Activated CD4-positive, alpha-beta T cell treated with anti-CD3 and anti-CD28 coated beads, Interleukin-2, amount 50 U/mL, for 1 hour (primary cell): ENCODE measurements around the gene PAEP.

ENCODE experiments used
- DNase-seq: peaks from one replicate; pipeline ENCODE4 v3.0.0-alpha.2; 2020

Gene PAEP

DNA sequence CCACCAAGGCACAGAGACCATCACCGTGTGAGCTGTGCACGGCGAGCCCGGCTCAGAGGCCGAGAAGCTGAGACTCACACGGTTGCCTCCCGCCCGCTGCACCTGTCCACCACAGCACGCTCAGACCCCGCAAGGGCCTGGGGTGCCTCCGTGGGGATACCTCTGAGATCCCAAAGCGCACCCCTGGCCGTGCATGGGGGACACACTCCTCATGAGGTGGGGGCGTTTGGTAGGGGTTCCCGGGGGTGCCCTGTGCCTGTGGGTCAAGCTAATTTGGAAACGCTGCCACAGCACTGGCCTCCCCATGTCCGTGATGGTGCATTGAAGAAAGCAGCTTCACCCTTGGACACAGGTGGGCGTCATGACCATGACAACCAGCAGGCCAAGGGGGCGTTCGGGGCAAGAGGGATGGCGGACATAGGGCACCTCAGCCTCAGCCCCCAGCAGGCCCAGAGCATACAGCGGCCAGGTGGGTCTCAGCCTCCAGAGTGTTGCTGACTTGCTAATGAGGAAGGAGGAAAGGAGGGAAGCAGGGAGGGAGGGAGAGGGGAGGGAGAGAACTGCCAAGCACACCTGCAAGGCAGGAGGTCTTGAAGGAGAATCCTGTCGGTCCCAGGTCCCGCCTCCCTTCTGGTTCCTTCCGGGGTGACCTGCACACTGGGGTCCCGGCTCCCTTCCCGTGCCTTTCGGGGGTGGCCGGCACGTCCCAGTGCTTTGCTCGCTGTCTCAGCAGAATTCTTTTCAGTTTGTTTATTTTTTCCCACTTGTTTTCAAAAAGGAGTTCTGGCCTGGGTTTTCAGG, 43.1 kb downstream of the PAEP start:
- no peak for DNase-seq

- no peak for DNase-seq
Measured at GRCh38 chr9:135605238-135605781, 43.8 kb downstream of the PAEP start.

- no peak for DNase-seq
Measured at GRCh38 chr9:135606885-135607259, 45.3 kb downstream of the PAEP start.

- no peak for DNase-seq
Measured at GRCh38 chr9:135607401-135608293, 46.1 kb downstream of the PAEP start.

DNA sequence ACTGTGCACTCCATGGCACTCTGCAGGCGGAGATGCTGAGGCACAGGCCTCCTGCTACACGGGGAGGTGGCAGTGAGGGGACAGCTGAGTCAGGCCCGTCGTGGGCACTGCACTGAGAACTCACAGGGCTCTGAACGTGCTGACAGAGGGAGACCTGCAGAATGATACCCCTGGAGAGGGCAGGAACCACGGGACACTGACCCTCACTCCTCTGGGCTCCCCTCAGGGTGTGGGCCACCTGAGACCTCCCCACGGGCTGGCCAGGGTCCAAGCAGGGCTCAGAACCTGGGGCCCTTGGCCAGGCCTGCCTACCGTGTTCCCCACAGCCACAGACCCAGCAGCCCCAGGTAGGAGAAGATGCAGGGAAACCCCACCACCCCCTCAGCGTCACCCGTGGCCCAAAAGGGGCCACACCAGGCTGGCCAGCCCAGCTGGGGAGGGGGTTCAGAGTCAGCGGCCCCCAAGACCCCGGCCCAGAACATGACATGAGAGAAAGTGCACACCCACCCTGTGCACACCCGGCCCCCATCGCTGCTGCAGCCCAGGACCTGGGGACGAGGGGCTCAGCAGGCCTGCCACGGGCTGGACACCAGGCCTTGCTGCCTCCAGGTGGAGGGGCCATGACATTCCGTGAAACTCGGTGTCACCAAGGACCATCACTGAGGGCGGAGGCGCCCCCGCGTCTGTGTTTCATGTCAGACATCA, 46.9 kb downstream of the PAEP start:
- DNase-seq: no peak

DNA sequence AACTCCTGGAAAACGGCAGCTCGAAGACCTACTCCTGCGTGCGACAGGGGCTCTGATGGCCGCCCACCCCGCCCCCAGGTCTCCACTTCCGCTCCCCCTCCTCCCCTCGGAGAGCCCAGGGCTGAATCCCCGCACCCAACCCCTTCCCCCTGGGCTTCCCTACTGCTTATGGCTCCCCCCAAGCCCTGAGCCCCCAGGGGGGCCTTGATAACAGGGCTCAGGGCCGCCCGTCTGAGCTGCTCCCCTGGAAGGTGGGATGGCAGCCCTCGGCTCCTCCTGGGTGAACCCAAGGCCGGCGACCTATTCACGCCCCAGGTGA, 47.4 kb downstream of the PAEP start:
- DNase-seq: no peak

DNA sequence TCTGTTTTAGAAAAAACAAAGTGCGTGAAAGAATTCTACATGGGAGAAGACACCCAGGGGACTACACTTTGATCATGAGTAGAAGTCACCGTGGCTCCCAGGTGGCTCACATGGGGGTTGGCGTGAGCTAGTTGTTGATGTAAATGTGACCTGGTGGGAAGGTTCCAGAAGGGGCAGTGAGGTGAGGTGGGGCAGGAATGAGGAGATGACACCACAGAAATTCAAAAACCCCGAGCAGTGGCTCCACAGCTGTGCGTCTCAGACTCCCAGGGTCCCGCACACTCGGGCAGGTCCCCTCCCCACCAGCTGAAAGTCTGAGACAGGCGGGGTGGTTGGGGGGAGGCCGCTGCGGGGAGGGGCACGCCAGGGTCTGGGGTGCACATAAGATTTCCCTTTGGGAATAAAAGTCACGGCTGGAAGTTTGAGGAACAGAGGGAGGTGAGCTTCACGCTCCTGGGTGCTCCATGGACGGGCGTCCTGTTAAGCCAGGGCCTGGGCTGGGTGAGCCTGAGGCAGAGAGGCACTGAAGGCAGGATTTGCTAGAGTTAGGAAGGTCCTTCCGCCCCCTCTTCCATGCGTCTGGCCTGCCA, 47.9 kb downstream of the PAEP start:
- no peak for DNase-seq

DNA sequence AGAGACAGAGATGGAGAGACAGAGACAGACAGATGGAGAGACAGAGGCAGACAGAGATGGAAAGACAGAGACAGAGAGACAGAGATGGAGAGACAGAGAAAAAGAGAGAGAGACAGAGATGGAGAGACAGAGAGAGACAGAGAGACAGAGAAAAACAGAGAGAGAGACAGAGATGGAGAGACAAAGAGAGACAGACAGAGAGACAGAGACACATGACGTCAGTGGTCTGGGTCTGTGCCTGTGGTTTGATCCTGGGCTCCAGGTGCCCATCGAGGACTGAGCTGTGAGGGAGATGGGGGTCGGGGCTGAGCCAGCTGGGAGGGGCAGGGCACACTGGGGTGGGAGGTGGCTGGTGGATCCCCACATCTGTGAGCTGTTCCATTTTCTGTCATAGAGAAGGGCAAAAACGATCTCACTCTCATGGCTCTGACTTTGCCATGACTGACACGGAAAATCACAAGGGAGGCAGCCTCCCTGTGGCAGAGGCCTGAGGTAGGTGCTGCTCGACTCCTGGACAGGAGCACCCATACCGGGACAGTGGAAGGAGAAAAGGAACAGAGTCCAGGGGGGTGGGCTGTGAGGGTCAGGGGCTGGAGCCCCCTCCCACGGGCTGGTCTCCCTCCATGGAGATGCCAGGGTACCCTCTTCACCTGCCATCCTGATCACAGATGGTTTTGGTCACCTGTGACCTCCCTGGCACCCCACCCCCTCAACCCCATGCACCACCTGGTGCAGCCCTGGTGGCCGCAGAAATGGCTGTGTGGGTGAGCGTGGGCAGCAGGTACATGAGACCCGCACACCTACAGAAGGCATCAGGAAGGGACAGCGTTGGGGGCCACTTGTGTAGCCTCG, 49.0 kb downstream of the PAEP start:
- DNase-seq: no peak

DNA sequence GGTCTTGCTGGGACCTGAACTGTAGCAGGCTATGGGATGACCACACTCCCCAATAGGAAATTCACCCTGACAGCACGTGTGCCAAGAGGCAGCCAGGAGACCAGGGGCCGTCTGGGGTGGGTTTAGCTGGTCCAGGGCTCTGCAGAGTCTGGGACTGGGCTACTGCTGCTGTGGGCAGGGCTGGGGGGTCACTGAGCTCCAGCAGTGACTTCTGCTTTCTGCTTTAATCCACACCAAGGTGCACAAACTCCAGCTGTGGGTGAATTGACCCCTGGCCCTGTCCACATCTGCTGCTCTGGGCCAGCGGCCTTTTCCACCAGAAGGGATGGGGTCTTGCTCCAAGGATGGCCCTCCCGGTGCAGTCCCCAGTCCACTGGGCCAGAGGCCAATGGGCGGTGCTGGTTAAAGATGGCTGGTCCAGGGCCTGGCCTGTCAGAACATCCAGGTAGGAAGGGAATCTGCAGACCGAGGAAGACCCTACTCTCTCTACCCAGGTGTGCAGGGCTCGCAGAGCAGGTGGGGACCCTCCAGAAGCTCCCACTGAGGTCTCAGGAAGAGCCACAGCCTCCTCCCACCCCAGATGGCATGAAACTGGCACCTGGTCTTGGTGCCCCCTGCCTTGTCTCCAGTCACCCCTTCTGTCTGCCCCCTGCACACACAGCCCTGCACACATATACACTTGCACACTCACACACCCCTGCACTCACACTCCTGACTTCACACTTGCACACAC, 49.8 kb downstream of the PAEP start:
- no peak for DNase-seq

DNA sequence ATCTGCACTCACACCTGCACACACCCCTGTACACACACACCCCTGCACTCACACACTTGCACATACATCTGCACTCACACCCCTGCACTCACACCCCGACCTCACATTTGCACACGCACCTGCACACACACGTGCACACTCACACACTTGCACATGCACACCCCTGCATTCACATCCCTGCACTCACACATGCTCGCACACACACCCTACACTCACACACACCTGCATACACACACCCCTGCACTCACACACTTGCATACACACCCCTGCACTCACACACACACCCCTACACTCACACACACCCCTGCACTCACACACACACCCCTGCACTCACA, 50.3 kb downstream of the PAEP start:
- no peak for DNase-seq

DNA sequence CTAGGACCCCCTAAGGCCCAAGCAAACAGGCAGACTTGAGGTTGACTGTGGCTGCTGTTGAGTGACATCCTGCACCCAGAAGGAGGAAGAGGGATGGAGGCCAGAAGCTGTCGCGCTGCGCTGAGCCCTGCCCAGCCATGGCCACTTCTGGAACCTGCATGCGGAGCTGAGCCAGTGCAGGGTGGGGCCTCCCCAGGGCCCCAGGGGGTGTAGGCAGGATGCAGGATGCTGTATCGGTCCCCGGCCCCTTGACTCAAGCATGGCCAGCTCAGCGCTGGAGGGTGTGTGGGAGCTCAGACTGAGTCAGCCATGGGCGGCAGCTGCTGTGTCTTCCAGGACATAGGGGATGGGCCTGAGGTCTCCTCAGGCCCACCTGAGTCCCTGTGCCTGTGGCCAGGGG, 50.9 kb downstream of the PAEP start:
- DNase-seq: no peak

DNA sequence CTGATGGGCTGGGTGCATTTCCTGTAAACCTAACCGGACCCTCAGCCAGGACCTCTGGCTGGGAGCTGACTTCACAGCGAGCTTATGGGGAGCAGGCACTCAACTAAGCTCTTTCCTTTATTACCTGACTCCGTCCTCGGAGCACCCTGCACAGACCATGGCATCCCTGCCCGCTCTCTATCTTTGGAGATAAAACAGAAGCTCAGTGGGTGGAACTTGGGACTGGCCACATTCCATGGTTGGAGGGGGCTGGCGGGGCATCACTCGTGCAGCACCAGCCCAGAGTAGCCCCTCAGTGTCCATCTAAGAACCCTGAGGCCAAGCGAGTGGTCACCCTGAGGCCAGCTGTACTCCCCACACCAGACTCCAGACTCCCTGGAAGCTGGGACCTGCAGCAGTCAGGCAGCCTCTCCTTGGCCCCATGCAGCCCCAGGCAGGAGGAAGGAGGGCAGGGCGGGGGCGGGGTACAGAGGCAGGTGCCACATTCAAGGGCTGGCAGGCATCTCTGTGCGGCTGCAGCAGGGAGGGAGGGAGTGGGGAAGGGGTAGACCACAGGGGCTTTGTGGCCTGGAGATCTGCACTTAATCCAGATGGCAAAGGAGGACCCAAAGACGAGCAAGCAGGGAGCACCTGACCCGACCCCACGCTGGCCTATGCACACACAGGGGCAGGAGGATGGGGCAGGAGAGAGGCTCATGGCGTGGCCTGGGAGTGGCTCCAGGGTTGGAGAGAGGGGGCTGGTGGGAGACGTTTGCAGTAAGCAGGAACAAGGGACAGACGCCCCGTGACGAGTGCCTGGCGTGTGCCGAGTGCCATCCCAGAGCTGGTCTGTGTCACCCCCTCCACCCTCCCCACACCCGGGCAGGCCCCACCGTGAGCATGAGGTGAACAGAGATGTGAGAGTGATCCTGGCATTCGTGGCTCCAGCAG, 51.7 kb downstream of the PAEP start:
- no peak for DNase-seq

- no peak for DNase-seq
Measured at GRCh38 chr9:135613946-135614805, 52.6 kb downstream of the PAEP start.

DNA sequence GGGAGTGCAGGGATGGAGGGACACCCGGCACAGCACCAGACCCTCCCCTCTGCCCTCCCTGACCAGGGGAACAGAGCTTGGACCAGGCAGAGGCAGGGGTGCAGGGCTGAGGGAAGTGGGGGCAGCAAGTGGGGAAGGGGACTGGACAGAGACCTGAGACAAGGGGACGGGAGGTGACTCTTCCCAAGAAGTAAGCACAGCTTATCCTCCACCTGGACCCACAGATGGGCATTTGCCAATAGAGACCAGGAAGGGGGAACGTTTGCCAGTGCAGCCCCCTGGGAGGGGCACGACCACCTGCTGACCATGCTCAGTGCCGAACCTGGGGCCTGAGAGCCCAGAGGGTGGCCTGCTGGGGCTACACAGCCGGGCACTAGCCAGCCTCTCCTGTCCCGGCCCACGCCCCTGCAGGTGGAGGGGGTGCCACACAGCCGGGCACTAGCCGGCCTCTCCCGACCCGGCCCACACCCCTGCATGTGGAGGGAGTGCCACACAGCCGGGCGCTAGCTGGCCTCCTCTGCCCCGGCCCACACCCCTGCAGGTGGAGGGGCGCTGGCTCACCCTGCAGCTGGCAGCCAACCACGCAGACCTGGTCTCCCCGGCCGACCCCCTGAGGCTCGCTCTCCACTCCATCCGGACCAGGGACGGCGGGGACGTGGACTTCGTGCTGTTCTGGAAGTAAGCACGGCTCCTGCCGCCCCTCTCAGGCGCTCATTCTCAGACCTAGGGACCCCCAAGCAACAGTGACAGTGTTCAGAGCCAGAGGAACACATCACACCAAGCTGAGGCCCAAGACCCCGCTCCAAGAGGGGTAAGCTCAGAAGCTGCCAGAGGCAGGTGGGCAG, 53.5 kb downstream of the PAEP start:
- DNase-seq: no peak

DNA sequence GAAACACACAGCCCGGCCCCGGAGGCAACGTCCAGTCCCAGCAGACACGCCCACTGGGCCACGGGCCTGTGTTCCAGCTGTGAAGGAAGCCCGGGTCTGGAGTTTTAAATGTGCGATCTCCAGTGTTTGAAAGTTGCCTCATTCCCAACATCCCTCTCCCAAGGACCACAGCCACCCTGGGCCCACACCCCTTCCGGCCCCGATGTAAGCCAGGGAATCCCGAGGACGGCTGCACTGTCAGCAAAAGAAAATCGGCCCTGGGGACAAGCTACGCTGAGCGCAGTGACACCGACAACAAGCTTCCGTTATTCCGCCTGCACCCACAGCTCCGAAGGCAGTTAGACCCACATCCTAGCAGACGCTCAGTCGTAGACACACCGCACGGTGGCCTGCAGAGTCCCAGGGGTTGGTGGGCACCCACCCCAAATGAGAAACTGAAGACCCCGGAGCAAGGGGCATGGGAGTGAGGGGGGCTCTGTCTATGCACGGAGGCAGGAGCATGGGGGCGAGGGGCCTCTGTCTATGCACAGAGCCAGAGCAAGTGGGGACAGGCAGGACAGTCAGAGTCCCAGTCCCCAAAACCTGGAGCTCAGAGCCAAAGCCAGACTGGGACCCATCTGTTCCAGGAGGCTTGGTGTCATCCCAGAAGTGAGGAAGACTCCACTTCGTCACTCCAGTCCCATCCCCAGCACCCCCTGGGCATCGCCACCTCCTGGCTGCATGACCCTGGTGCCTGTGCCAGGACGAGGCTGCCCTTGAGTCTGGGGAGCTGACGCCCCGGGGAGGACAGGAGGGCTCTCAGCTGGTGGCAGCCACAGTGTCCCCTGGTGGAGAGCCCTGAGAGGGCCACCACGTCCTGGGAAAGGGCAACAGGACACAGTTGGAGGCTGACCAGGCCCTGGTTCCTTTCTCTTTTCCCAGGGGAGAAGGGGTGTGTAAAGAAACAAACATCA, 54.4 kb downstream of the PAEP start:
- no peak for DNase-seq
